NB4 (cell line): ENCODE data around the gene TSPAN15.

ENCODE experiments used
- POLR2A ChIP-seq: IDR thresholded peaks from 2 replicates; pipeline ENCODE4 v1.6.1; 2011; ENCODE audit warnings: mild to moderate bottlenecking; ENCODE audit not compliant: insufficient read length; ENCODE audit errors: extremely low read depth
- TF ChIP-seq, protein P1 (sequence below): IDR thresholded peaks from one replicate; pipeline ENCODE4 v1.5.1; 2012; ENCODE audit warnings: low read depth, low read length
- TF ChIP-seq, protein P2 (sequence below): IDR thresholded peaks from 2 replicates; pipeline ENCODE4 v1.6.1; 2011; ENCODE audit warnings: low read depth, low read length

DNA sequence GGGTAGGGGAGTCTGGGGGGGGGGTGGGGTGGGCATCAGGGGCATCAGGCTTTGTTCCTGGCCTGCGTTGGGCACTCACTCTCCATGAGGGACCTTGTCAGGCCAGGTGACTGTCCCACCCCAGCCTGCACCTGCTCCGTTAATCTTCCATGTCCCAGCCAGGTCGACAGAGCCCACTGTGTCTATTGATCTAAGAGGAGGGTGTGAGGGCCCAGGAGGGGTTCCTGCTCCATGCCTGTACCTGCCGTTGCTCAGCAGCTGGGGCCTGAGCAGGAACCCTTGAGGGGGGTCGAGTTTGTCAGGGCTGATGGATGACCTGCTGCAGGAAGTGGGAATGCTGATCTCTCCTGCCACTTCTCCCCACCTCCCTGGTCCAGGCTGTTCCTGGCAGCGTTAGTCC is 103.3 kb downstream of the TSPAN15 start:
- TF ChIP-seq, protein P1, sequence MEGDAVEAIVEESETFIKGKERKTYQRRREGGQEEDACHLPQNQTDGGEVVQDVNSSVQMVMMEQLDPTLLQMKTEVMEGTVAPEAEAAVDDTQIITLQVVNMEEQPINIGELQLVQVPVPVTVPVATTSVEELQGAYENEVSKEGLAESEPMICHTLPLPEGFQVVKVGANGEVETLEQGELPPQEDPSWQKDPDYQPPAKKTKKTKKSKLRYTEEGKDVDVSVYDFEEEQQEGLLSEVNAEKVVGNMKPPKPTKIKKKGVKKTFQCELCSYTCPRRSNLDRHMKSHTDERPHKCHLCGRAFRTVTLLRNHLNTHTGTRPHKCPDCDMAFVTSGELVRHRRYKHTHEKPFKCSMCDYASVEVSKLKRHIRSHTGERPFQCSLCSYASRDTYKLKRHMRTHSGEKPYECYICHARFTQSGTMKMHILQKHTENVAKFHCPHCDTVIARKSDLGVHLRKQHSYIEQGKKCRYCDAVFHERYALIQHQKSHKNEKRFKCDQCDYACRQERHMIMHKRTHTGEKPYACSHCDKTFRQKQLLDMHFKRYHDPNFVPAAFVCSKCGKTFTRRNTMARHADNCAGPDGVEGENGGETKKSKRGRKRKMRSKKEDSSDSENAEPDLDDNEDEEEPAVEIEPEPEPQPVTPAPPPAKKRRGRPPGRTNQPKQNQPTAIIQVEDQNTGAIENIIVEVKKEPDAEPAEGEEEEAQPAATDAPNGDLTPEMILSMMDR = no peak
- TF ChIP-seq POLR2A = no peak
- TF ChIP-seq, protein P2, sequence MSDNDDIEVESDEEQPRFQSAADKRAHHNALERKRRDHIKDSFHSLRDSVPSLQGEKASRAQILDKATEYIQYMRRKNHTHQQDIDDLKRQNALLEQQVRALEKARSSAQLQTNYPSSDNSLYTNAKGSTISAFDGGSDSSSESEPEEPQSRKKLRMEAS = no peak
